ENCODE data around the gene PSMD8. TPM values are rescaled to one million over a fixed set of nuclear protein-coding genes. Genes with fewer than 3 reads are reported as not detected.
A peak's percentile ranks its signal among the peaks of the same experiment; 100 is the strongest.

Gene PSMD8
- total and polyA plus RNA-seq, 2 donors (not counting 3 experiments of a cell fraction or from before 2014, with no cell fraction given) = 203 to 543 TPM

- H3K4me1 ChIP-seq (ENCODE audit: control insufficient read depth, extremely low read depth, insufficient read depth, low read length) = peaks cover 15% of the 10 kb centered on the region
- no peaks in the 10 kb centered on the region for H3K9me1 ChIP-seq (replicated peaks; ENCODE audit: control insufficient read depth, extremely low read depth, insufficient read depth, low read length)
- BruUV-seq (replicated peaks) = no TSS peak
- FAIRE-seq = peak; percentile 97
- peak within 1 kb of the TSS; percentile 91 for H3K9ac ChIP-seq (replicated peaks; ENCODE audit: extremely low read depth, insufficient read depth, low read length)
- H3K27me3 ChIP-seq (ENCODE audit: control insufficient read depth in 2 of 2, insufficient read depth in 2 of 2, low read length in 2 of 2) = no peaks in the 10 kb centered on the region
- POLR2A ChIA-PET = interaction anchor here (0.7 to 3.6 kb wide), 4 partner anchors 12 to 237 kb away, joined by 4 to 39 read pairs (median 10); partner anchors contain the start of genes FAM98C and PSMD8
- TF ChIP-seq POLR2A (IDR thresholded peaks at IDR 0.05; ENCODE audit: low read depth, low read length) = peak; percentile 18
- no peak for TF ChIP-seq EZH2 (IDR thresholded peaks at IDR 0.05; ENCODE audit: borderline replicate concordance, low read depth, low read length, severe bottlenecking)
- peak; percentile 33 for TF ChIP-seq POLR2AphosphoS5 (IDR thresholded peaks at IDR 0.05; ENCODE audit: insufficient read depth, low read depth, low read length)
- DNase-seq (ENCODE audit: low read depth, low spot score) = peak; percentile 98
- dilution Hi-C loops (cut with MboI; ENCODE audit: extremely low pct_ligation_motif_present, low sequenced_read_pairs) (no loop called here), intact Hi-C loops (cut with micrococcal nuclease) (loop anchor here (1.0 to 5.0 kb wide), 4 partner anchors 13 to 155 kb away; partner anchors contain the start of gene PSMD8)
- CTCF ChIA-PET = interaction anchor here (0.7 to 4.7 kb wide), 12 partner anchors 9 to 485 kb away, joined by 3 to 65 read pairs (median 4); partner anchors contain the start of genes CATSPERG, FAM98C and PSMD8
- H3K9me3 ChIP-seq (replicated peaks; ENCODE audit: control insufficient read depth, insufficient read depth, low read length) = no peaks in the 10 kb centered on the region
- peak within 1 kb of the TSS; percentile 78 to 96 (median 91) for H3K4me3 ChIP-seq (replicated peaks in 1 of 3; ENCODE audit: insufficient read depth in 1 of 3, low read depth in 1 of 3, low read length in 3 of 3)
- H2AFZ ChIP-seq (ENCODE audit: low read depth, low read length) = peak within 1 kb of the TSS; percentile 79
- H3K4me2 ChIP-seq (ENCODE audit: insufficient read depth, low read length) = peak within 1 kb of the TSS; percentile 87
- H3K79me2 ChIP-seq (ENCODE audit: control insufficient read depth, insufficient read depth, low read length) = peaks cover 18% of the 10 kb centered on the region
- H4K20me1 ChIP-seq (replicated peaks; ENCODE audit: control insufficient read depth, extremely low read depth, insufficient read depth, low read length) = no peaks in the 10 kb centered on the region
- H3K36me3 ChIP-seq (ENCODE audit: control insufficient read depth in 2 of 2, extremely low read depth in 1 of 2, insufficient read depth in 2 of 2, low read length in 2 of 2) = peaks cover 2 to 3% of the 10 kb centered on the region in 2 experiments
- peak within 1 kb of the TSS; percentile 84 for H3K27ac ChIP-seq (ENCODE audit: insufficient read depth, low read depth, low read length)
Observed at GRCh38 chr19:38387550-38388348, 13.4 kb downstream of the PSMD8 start, which contains the start of gene GGN. GGN (minus strand) TSS chr19:38388034; CDS start chr19:38387261, 773 bp downstream.

GRCh38 chr19:38388349-38389100, 14.2 kb downstream of the PSMD8 start, which contains the start of gene SPRED3:
SPRED3 (plus strand) TSS chr19:38388697; CDS start chr19:38390303, 1,606 bp downstream.
- POLR2A ChIA-PET = interaction anchor here (1.9 to 3.6 kb wide), 3 partner anchors 13 to 14 kb away, joined by 8 to 39 read pairs (median 11); partner anchors contain the start of genes FAM98C and PSMD8
- CTCF ChIA-PET = interaction anchor here (0.8 to 4.7 kb wide), 10 partner anchors 14 to 486 kb away, joined by 3 to 65 read pairs (median 5); partner anchors contain the start of genes FAM98C and PSMD8
- TSS peak; percentile 42 for BruUV-seq (replicated peaks)
- dilution Hi-C loops (cut with MboI; ENCODE audit: extremely low pct_ligation_motif_present, low sequenced_read_pairs) = no loop called here
- Histone ChIP-seq H3K36me3 (ENCODE audit: control insufficient read depth in 2 of 2, extremely low read depth in 1 of 2, insufficient read depth in 2 of 2, low read length in 2 of 2) (peaks cover 0 to under 1% of the 10 kb centered on the region in 2 experiments), H3K79me2 (ENCODE audit: control insufficient read depth, insufficient read depth, low read length) (peaks cover 18% of the 10 kb centered on the region), H3K9me3 (replicated peaks; ENCODE audit: control insufficient read depth, insufficient read depth, low read length) (no peaks in the 10 kb centered on the region), H3K27me3 (ENCODE audit: control insufficient read depth in 2 of 2, insufficient read depth in 2 of 2, low read length in 2 of 2) (no peaks in the 10 kb centered on the region), H3K27ac (ENCODE audit: insufficient read depth, low read depth, low read length) (peak within 1 kb of the TSS; percentile 84), H2AFZ (ENCODE audit: low read depth, low read length) (peak within 1 kb of the TSS; percentile 79), H3K4me3 (replicated peaks in 1 of 3; ENCODE audit: insufficient read depth in 1 of 3, low read depth in 1 of 3, low read length in 3 of 3) (peak within 1 kb of the TSS; percentile 78 to 96 (median 91)), H3K4me1 (ENCODE audit: control insufficient read depth, extremely low read depth, insufficient read depth, low read length) (peaks cover 16% of the 10 kb centered on the region), H3K4me2 (ENCODE audit: insufficient read depth, low read length) (peak within 1 kb of the TSS; percentile 87), H3K9ac (replicated peaks; ENCODE audit: extremely low read depth, insufficient read depth, low read length) (peak within 1 kb of the TSS; percentile 91), H4K20me1 (replicated peaks; ENCODE audit: control insufficient read depth, extremely low read depth, insufficient read depth, low read length) (no peaks in the 10 kb centered on the region), H3K9me1 (replicated peaks; ENCODE audit: control insufficient read depth, extremely low read depth, insufficient read depth, low read length) (no peaks in the 10 kb centered on the region)
- no peak for TF ChIP-seq POLR2AphosphoS5 (IDR thresholded peaks at IDR 0.05; ENCODE audit: insufficient read depth, low read depth, low read length)
- TF ChIP-seq EZH2 (IDR thresholded peaks at IDR 0.05; ENCODE audit: borderline replicate concordance, low read depth, low read length, severe bottlenecking) = no peak
- TF ChIP-seq MAX (IDR thresholded peaks at IDR 0.05; ENCODE audit: insufficient read depth, insufficient read length) = no peak
- no peak for TF ChIP-seq CTCF (IDR thresholded peaks at IDR 0.05; ENCODE audit: extremely low read depth in 1 of 2, insufficient read depth in 1 of 2, low read depth in 1 of 2, low read length in 2 of 2)
- no peak for TF ChIP-seq POLR2A (IDR thresholded peaks at IDR 0.05; ENCODE audit: low read depth, low read length)
- TF ChIP-seq GATA2 (IDR thresholded peaks at IDR 0.05; ENCODE audit: insufficient read depth, insufficient read length, low read depth, low read length) = no peak
- TF ChIP-seq MYC (IDR thresholded peaks at IDR 0.05; ENCODE audit: low read depth, low read length) = no peak
- no peak for TF ChIP-seq FOS (IDR thresholded peaks at IDR 0.05; ENCODE audit: borderline replicate concordance, insufficient read depth, low read length)
- no peak for TF ChIP-seq JUN (IDR thresholded peaks at IDR 0.05; ENCODE audit: borderline replicate concordance, insufficient read depth, insufficient read length, low read depth)
- intact Hi-C loops (cut with micrococcal nuclease) = loop anchor here (1.0 to 5.0 kb wide), 5 partner anchors 14 to 156 kb away; partner anchors contain the start of genes FAM98C and PSMD8
- FAIRE-seq = no peak
- DNase-seq (ENCODE audit: low read depth, low spot score) = no peak
